ENCODE results near the gene SLC24A4. TPM values are rescaled to one million over a fixed set of nuclear protein-coding genes. Genes with fewer than 3 reads are reported as not detected.

Gene SLC24A4
- total RNA-seq, 1 donor from 2014 or later, result 0.36 TPM

DNA sequence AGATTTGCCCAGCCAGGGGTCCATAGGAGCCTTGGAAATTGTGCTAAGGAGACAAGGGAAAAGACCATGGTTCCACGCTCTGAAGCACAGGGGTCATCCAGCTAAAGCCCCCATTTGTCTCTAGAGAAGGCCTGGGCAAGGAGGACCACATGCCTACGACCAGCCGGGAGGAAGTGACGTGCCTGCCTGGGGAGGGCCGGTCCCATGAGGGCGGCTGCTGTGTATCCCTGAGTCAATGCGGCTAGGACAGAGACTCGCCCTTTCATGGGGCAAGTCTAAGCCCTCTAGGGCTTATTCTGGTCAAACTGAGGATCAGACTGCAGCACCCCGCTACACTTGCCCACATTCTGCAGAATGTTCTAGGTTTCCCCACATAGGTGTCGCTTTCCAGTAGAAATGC lies 170.1 kb downstream of the SLC24A4 start:
- H3K27ac ChIP-seq (replicated peaks), result no peak overlapping the region
- no peaks in the 10 kb centered on the region for H3K9me3 ChIP-seq (replicated peaks)
- H3K4me3 ChIP-seq, result no peak overlapping the region
- no peaks in the 10 kb centered on the region for H3K27me3 ChIP-seq (ENCODE audit: low read depth)
- H3K4me1 ChIP-seq, result peaks cover 22% of the 10 kb centered on the region
- intact Hi-C loops (cut with micrococcal nuclease), result no loop called here
- TF ChIP-seq, protein P1, sequence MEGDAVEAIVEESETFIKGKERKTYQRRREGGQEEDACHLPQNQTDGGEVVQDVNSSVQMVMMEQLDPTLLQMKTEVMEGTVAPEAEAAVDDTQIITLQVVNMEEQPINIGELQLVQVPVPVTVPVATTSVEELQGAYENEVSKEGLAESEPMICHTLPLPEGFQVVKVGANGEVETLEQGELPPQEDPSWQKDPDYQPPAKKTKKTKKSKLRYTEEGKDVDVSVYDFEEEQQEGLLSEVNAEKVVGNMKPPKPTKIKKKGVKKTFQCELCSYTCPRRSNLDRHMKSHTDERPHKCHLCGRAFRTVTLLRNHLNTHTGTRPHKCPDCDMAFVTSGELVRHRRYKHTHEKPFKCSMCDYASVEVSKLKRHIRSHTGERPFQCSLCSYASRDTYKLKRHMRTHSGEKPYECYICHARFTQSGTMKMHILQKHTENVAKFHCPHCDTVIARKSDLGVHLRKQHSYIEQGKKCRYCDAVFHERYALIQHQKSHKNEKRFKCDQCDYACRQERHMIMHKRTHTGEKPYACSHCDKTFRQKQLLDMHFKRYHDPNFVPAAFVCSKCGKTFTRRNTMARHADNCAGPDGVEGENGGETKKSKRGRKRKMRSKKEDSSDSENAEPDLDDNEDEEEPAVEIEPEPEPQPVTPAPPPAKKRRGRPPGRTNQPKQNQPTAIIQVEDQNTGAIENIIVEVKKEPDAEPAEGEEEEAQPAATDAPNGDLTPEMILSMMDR (IDR thresholded peaks at IDR 0.05; ENCODE audit: borderline replicate concordance), result no peak
- no peak for DNase-seq
- H3K36me3 ChIP-seq, result no peaks in the 10 kb centered on the region

DNA sequence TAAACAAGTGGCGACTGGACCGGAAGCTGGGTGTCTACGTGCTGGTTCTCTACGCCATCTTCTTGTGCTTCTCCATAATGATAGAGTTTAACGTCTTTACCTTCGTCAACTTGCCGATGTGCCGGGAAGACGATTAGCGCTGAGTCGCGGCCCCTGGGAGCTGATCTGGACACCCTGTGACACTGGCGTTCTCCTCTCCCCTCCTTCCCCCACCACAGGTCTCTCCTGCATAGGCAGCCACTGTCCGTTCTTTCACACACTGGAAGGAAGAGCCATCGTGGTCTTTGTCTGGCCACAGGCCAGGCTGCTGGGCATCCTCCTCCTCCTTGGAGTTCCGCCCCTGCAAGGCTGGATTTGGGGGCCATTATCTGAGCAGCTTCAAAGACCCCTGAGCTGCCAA lies 170.5 kb downstream of the SLC24A4 start:
- no peak for DNase-seq
- Histone ChIP-seq H3K27me3 (ENCODE audit: low read depth) (no peaks in the 10 kb centered on the region), H3K4me1 (peaks cover 22% of the 10 kb centered on the region), H3K27ac (replicated peaks) (no peak overlapping the region), H3K36me3 (no peaks in the 10 kb centered on the region), H3K9me3 (replicated peaks) (no peaks in the 10 kb centered on the region), H3K4me3 (no peak overlapping the region)
- intact Hi-C loops (cut with micrococcal nuclease), result no loop called here
- TF ChIP-seq, protein P1 (IDR thresholded peaks at IDR 0.05; ENCODE audit: borderline replicate concordance), result no peak

DNA sequence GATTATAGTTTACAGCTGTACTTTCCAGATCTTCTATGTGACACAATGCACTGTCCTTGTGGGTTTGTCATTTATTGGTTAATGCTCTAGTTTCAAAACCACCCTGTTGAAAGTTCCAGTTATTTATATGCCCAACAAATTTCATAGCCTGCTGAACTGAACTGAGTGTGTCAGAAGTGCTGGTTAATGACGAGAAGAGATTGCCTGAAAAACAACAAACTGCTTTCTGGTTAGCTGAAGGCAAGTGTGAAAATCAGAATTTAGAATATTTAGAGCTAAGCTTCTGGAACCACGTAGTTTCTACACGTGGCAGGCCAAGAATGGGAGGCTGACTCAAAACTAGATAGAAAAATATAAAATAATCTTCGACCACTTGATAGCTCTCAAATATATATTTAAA lies 171.5 kb downstream of the SLC24A4 start:
- H3K27ac ChIP-seq (replicated peaks), result no peak overlapping the region
- intact Hi-C loops (cut with micrococcal nuclease), result no loop called here

DNA sequence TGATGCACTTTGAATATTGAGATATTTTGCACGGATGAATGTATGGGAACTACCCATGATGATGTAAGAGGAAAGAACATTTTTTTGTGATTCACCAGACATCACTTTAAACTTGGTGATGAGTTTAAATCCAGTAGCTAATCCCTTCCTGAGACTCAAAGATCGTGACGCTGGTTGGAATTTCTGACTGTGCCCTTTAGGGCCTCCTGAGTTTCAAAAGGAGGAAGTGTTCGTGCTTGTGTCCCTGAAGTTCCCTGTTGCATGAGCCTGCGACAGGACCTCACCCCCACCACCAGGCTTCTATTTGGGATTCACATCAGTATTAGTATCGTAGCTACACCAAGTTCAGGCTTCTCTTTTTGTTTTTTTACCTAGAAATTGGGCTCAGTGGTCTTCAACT lies 172.1 kb downstream of the SLC24A4 start:
- TF ChIP-seq, protein P1 (IDR thresholded peaks at IDR 0.05; ENCODE audit: borderline replicate concordance), result no peak
- H3K27me3 ChIP-seq (ENCODE audit: low read depth), result no peaks in the 10 kb centered on the region
- no peaks in the 10 kb centered on the region for H3K36me3 ChIP-seq
- H3K4me1 ChIP-seq, result peaks cover 6% of the 10 kb centered on the region
- DNase-seq, result no peak
- intact Hi-C loops (cut with micrococcal nuclease), result no loop called here
- H3K4me3 ChIP-seq, result no peak overlapping the region
- peak overlapping the region; percentile 12 for H3K27ac ChIP-seq (replicated peaks)
- no peaks in the 10 kb centered on the region for H3K9me3 ChIP-seq (replicated peaks)

More for the DNA sequence above, 171.5 kb downstream of the SLC24A4 start:
- no peaks in the 10 kb centered on the region for H3K36me3 ChIP-seq
- no peaks in the 10 kb centered on the region for H3K9me3 ChIP-seq (replicated peaks)
- no peak for DNase-seq
- TF ChIP-seq, protein P1 (IDR thresholded peaks at IDR 0.05; ENCODE audit: borderline replicate concordance), result no peak
- no peaks in the 10 kb centered on the region for H3K27me3 ChIP-seq (ENCODE audit: low read depth)
- no peak overlapping the region for H3K4me3 ChIP-seq
- H3K4me1 ChIP-seq, result peaks cover 12% of the 10 kb centered on the region

DNA sequence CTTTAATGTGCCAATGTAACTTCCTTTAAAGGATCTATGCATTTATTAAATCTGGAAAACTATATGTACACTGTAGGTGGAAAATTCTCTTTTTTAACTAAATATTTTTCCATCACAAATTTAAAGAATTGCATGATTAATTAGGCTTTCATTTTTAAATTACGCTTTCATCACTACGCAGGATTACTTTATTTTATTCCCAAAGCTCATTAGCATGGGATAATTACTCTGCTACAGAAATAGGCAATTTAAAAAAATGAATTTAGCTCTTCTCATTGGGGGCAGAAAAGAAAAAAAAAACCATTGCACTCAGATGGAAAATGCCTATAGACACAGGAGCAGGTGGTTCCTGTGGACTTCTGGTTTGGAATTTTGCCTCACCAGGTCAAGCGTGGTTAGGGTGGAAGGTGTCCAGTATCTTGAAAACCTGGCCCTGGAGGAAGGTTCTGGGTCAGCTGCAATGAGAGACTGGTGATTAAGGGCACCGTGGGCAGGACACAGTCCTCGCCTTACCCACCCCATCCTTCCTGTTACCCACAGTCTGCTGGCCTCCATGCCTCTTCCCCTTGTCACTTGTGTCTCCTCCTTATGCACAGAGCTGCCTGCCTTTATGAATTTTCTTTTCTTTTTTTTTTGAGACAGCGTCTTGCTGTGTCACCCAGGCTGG lies 173.4 kb downstream of the SLC24A4 start:
- Histone ChIP-seq H3K27me3 (ENCODE audit: low read depth) (no peaks in the 10 kb centered on the region), H3K4me1 (peaks cover 8% of the 10 kb centered on the region), H3K9me3 (replicated peaks) (no peaks in the 10 kb centered on the region), H3K4me3 (no peak overlapping the region), H3K36me3 (no peaks in the 10 kb centered on the region), H3K27ac (replicated peaks) (no peak overlapping the region)
- intact Hi-C loops (cut with micrococcal nuclease), result no loop called here
- no peak for DNase-seq
- TF ChIP-seq, protein P1 (IDR thresholded peaks at IDR 0.05; ENCODE audit: borderline replicate concordance), result no peak
